Measurements from ENCODE around the gene SLC25A5. TPM values are rescaled to one million over a fixed set of nuclear protein-coding genes. Genes with fewer than 3 reads are reported as not detected.

Gene SLC25A5
- total RNA-seq, 1 experiment from 2014 or later, result 454 TPM

GRCh38 chrX:119442286-119442685 lies 26.0 kb upstream of the SLC25A5 start:
- H3K4me2 ChIP-seq (ENCODE audit: insufficient read depth, insufficient read length, low read length), result no peak overlapping the region
- Mint-ChIP-seq H3K27ac (no peak overlapping the region), H3K4me1 (0 out of 4 replicates have a peak, but pooled peaks cover 0 to 2% of the 10 kb centered on the region in 2 experiments), H3K4me3 (no peak overlapping the region), H3K36me3 (ENCODE audit: insufficient read depth in 1 of 3, low read depth in 3 of 3) (peaks cover 0 to 12% (median 0%) of the 10 kb centered on the region in 3 experiments; a peak in 5 of 7 replicates), H3K27me3 (ENCODE audit: low read depth) (no peaks in the 10 kb centered on the region; the same call in 1 of the 2 replicates), H3K9me3 (peaks cover 30 to 33% of the 10 kb centered on the region in 2 experiments)
- H2BK20ac ChIP-seq (ENCODE audit: low read depth, low read length, poor library complexity, severe bottlenecking), result no peak overlapping the region
- no peaks in the 10 kb centered on the region for H3K4me1 ChIP-seq (ENCODE audit: insufficient read depth, low read length)
- no peak overlapping the region for H3K4ac ChIP-seq (ENCODE audit: low read depth, low read length)
- TF ChIP-seq, protein P1, sequence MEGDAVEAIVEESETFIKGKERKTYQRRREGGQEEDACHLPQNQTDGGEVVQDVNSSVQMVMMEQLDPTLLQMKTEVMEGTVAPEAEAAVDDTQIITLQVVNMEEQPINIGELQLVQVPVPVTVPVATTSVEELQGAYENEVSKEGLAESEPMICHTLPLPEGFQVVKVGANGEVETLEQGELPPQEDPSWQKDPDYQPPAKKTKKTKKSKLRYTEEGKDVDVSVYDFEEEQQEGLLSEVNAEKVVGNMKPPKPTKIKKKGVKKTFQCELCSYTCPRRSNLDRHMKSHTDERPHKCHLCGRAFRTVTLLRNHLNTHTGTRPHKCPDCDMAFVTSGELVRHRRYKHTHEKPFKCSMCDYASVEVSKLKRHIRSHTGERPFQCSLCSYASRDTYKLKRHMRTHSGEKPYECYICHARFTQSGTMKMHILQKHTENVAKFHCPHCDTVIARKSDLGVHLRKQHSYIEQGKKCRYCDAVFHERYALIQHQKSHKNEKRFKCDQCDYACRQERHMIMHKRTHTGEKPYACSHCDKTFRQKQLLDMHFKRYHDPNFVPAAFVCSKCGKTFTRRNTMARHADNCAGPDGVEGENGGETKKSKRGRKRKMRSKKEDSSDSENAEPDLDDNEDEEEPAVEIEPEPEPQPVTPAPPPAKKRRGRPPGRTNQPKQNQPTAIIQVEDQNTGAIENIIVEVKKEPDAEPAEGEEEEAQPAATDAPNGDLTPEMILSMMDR (conservative IDR thresholded peaks at IDR 0.05), result no peak
- no peak overlapping the region for H4K91ac ChIP-seq (ENCODE audit: insufficient read length, low read depth, low read length)
- no peak overlapping the region for H4K5ac ChIP-seq (ENCODE audit: insufficient read length, low read depth, low read length)
- H3K9me3 ChIP-seq (ENCODE audit: control insufficient read depth, low read depth, low read length), result peaks cover 4% of the 10 kb centered on the region
- no peak overlapping the region for H3K18ac ChIP-seq (ENCODE audit: insufficient read length, low read depth, low read length)
- H3K56ac ChIP-seq (ENCODE audit: insufficient read length, low read depth, low read length), result no peak overlapping the region
- no peak overlapping the region for H3K9ac ChIP-seq (ENCODE audit: extremely low read depth, insufficient read length, low read length)
- H3K23ac ChIP-seq (ENCODE audit: insufficient read length, low read depth, low read length), result no peak overlapping the region
- DNase-seq, result no peak
- H3K27ac ChIP-seq (ENCODE audit: insufficient read length, low read depth, low read length), result no peak overlapping the region
- H3K27me3 ChIP-seq (ENCODE audit: insufficient read depth, low read length), result no peaks in the 10 kb centered on the region
- no CpG with 5 or more reads among the region's 2 CpGs for WGBS (ENCODE audit: extremely low coverage, insufficient read length, low lambda C conversion rate)
- no peak overlapping the region for H3T11ph ChIP-seq (ENCODE audit: low read length)
- no peak overlapping the region for H2BK5ac ChIP-seq (ENCODE audit: insufficient read length, low read length)
- no peaks in the 10 kb centered on the region for H4K20me1 ChIP-seq (ENCODE audit: control insufficient read depth, insufficient read depth, insufficient read length)
- no peak overlapping the region for H2BK120ac ChIP-seq (ENCODE audit: low read depth, low read length, poor library complexity, severe bottlenecking)
- no peak overlapping the region for H2BK15ac ChIP-seq (ENCODE audit: low read depth, low read length)
- no peaks in the 10 kb centered on the region for H3K79me1 ChIP-seq (ENCODE audit: insufficient read depth, low read depth, low read length, poor library complexity, severe bottlenecking)
- no peaks in the 10 kb centered on the region for H3K79me2 ChIP-seq (ENCODE audit: insufficient read depth, low read length)
- H2BK12ac ChIP-seq (ENCODE audit: insufficient read length, low read depth, low read length), result no peak overlapping the region
- no peak overlapping the region for H3K14ac ChIP-seq (ENCODE audit: insufficient read depth, low read length)
- H2AFZ ChIP-seq (ENCODE audit: low read length), result no peak overlapping the region
- no peaks in the 10 kb centered on the region for H3K23me2 ChIP-seq (ENCODE audit: insufficient read length, low read depth, low read length, poor library complexity, severe bottlenecking)
- H4K8ac ChIP-seq (replicated peaks; ENCODE audit: insufficient read length, low read depth, low read length), result no peak overlapping the region
- no peak overlapping the region for H2AK5ac ChIP-seq (ENCODE audit: insufficient read length, low read length)
